H9 (cell line): Measurements from ENCODE around the gene CDH13. TPM values are rescaled to one million over a fixed set of nuclear protein-coding genes. Genes with fewer than 3 reads are reported as not detected.

Source experiments
- DNase-seq: peaks from one replicate; pipeline ENCODE4 v3.0.0-alpha.2; 2017
- H2AFZ ChIP-seq: one replicate; pipeline ENCODE4 v1.6.1; 2013; ENCODE audit warnings: mild to moderate bottlenecking, low read length, control low read depth, moderate library complexity
- H2AK5ac ChIP-seq: 2 replicates; pipeline ENCODE4 v1.6.1; 2013; ENCODE audit warnings: low read length, control low read depth, mixed read lengths; ENCODE audit not compliant: insufficient read length
- H2BK120ac ChIP-seq: one replicate; pipeline ENCODE4 v1.6.1; 2013; ENCODE audit warnings: low read depth, mild to moderate bottlenecking, low read length, control low read depth, inconsistent platforms; ENCODE audit not compliant: poor library complexity, severe bottlenecking
- H2BK12ac ChIP-seq: 2 replicates; pipeline ENCODE4 v1.6.1; 2013; ENCODE audit warnings: low read length, control low read depth, mixed read lengths, low read depth; ENCODE audit not compliant: insufficient read length
- H2BK15ac ChIP-seq: 2 replicates; pipeline ENCODE4 v1.6.1; 2013; ENCODE audit warnings: low read depth, low read length, control low read depth
- H2BK20ac ChIP-seq: one replicate; pipeline ENCODE4 v1.6.1; 2013; ENCODE audit warnings: low read depth, mild to moderate bottlenecking, low read length, control low read depth, inconsistent platforms; ENCODE audit not compliant: poor library complexity, severe bottlenecking
- H2BK5ac ChIP-seq: 2 replicates; pipeline ENCODE4 v1.6.1; 2013; ENCODE audit warnings: low read length, control low read depth, mixed read lengths; ENCODE audit not compliant: insufficient read length
- H3K14ac ChIP-seq: 2 replicates; pipeline ENCODE4 v1.6.1; 2013; ENCODE audit warnings: low read length, control low read depth; ENCODE audit not compliant: insufficient read depth
- H3K18ac ChIP-seq: 2 replicates; pipeline ENCODE4 v1.6.1; 2013; ENCODE audit warnings: low read depth, mild to moderate bottlenecking, mixed read lengths, low read length, control low read depth; ENCODE audit not compliant: insufficient read length
- H3K23ac ChIP-seq: 2 replicates; pipeline ENCODE4 v1.6.1; 2013; ENCODE audit warnings: low read length, control low read depth, mixed read lengths, low read depth; ENCODE audit not compliant: insufficient read length
- H3K23me2 ChIP-seq: 2 replicates; pipeline ENCODE4 v1.6.1; 2013; ENCODE audit warnings: low read depth, mild to moderate bottlenecking, mixed read lengths, low read length, control low read depth; ENCODE audit not compliant: insufficient read length, poor library complexity, severe bottlenecking
- H3K27ac ChIP-seq: 2 replicates; pipeline ENCODE4 v1.5.1; 2013; ENCODE audit warnings: low read length, control low read depth, mixed read lengths, low read depth; ENCODE audit not compliant: insufficient read length
- H3K27me3 ChIP-seq: 2 replicates; pipeline ENCODE4 v1.6.1; 2013; ENCODE audit warnings: low read length, control low read depth, inconsistent platforms; ENCODE audit not compliant: insufficient read depth
- H3K4ac ChIP-seq: 2 replicates; pipeline ENCODE4 v1.6.1; 2013; ENCODE audit warnings: low read depth, mild to moderate bottlenecking, control low read depth, inconsistent platforms, low read length, moderate library complexity
- H3K4me1 ChIP-seq: 2 replicates; pipeline ENCODE4 v1.6.1; 2013; ENCODE audit warnings: low read length, control low read depth, inconsistent platforms; ENCODE audit not compliant: insufficient read depth
- H3K4me2 ChIP-seq: 2 replicates; pipeline ENCODE4 v1.6.1; 2013; ENCODE audit warnings: low read length, control low read depth, mixed read lengths; ENCODE audit not compliant: insufficient read length, insufficient read depth
- H3K56ac ChIP-seq: 2 replicates; pipeline ENCODE4 v1.6.1; 2013; ENCODE audit warnings: low read depth, mild to moderate bottlenecking, mixed read lengths, low read length, control low read depth; ENCODE audit not compliant: insufficient read length
- H3K79me1 ChIP-seq: 2 replicates; pipeline ENCODE4 v1.6.1; 2013; ENCODE audit warnings: low read depth, mild to moderate bottlenecking, moderate library complexity, low read length, control low read depth, inconsistent platforms; ENCODE audit not compliant: insufficient read depth, poor library complexity, severe bottlenecking
- H3K79me2 ChIP-seq: 2 replicates; pipeline ENCODE4 v1.6.1; 2013; ENCODE audit warnings: low read length, control low read depth, inconsistent platforms; ENCODE audit not compliant: insufficient read depth
- H3K9ac ChIP-seq: 2 replicates; pipeline ENCODE4 v1.6.1; 2013; ENCODE audit warnings: low read length, control low read depth, mixed read lengths; ENCODE audit not compliant: insufficient read length; ENCODE audit errors: extremely low read depth
- H3K9me3 ChIP-seq: one replicate; pipeline ENCODE4 v1.6.1; 2013; ENCODE audit warnings: low read depth, low read length, inconsistent platforms; ENCODE audit not compliant: control insufficient read depth
- H3T11ph ChIP-seq: one replicate; pipeline ENCODE4 v1.6.1; 2013; ENCODE audit warnings: mild to moderate bottlenecking, low read length, control low read depth, inconsistent platforms
- H4K20me1 ChIP-seq: one replicate; pipeline ENCODE4 v1.6.1; 2013; ENCODE audit not compliant: control insufficient read depth, insufficient read length, insufficient read depth
- H4K5ac ChIP-seq: 2 replicates; pipeline ENCODE4 v1.6.1; 2013; ENCODE audit warnings: low read depth, mild to moderate bottlenecking, mixed read lengths, low read length, control low read depth; ENCODE audit not compliant: insufficient read length
- H4K8ac ChIP-seq: replicated peaks from 2 replicates; pipeline ENCODE4 v1.6.1; 2013; ENCODE audit warnings: low read length, control low read depth, mixed read lengths, low read depth; ENCODE audit not compliant: insufficient read length
- H4K91ac ChIP-seq: 2 replicates; pipeline ENCODE4 v1.6.1; 2013; ENCODE audit warnings: low read depth, mild to moderate bottlenecking, moderate library complexity, mixed read lengths, low read length, control low read depth; ENCODE audit not compliant: insufficient read length
- H3K27ac Mint-ChIP-seq, 3 experiments: 2 replicates in 2 of 3; 3 replicates in 1 of 3; pipeline ENCODE4 v1.8.0; 2020 to 2021; ENCODE audit warnings: mixed read lengths in 3 of 3, mild to moderate bottlenecking in 1 of 3, moderate library complexity in 1 of 3
- H3K27me3 Mint-ChIP-seq: 2 replicates; pipeline ENCODE4 v1.8.0; 2021; ENCODE audit warnings: low read depth, mild to moderate bottlenecking, moderate library complexity, mixed read lengths
- H3K36me3 Mint-ChIP-seq, 3 experiments: 2 replicates in 2 of 3; 3 replicates in 1 of 3; pipeline ENCODE4 v1.8.0; 2020 to 2021; ENCODE audit warnings: low read depth in 3 of 3, mixed read lengths in 3 of 3; ENCODE audit not compliant: insufficient read depth in 1 of 3
- H3K4me1 Mint-ChIP-seq, 2 experiments: 2 replicates each; pipeline ENCODE4 v1.8.0; 2020; ENCODE audit warnings: mixed read lengths in 2 of 2
- H3K4me3 Mint-ChIP-seq, 2 experiments: 2 replicates in 1 of 2; 3 replicates in 1 of 2; pipeline ENCODE4 v1.8.0; 2020 to 2021; ENCODE audit warnings: mild to moderate bottlenecking in 2 of 2, mixed read lengths in 2 of 2, moderate library complexity in 1 of 2
- H3K9me3 Mint-ChIP-seq, 2 experiments: 2 replicates in 1 of 2; 3 replicates in 1 of 2; pipeline ENCODE4 v1.8.0; 2020; ENCODE audit warnings: mild to moderate bottlenecking in 2 of 2, mixed read lengths in 2 of 2, moderate library complexity in 1 of 2
- WGBS: extraction: QIAGEN DNeasy Blood & Tissue Kit; methylation state at CpG from one replicate; pipeline ENCODE4 v1.1.7; 2013; ENCODE audit warnings: missing lambda C conversion rate, low lambda C conversion rate, mixed read lengths; ENCODE audit not compliant: insufficient read length; ENCODE audit errors: extremely low coverage; 5-methylcytosine and 5-hydroxymethylcytosine counted together
- total RNA-seq: library from RNA; stranded (reverse); gene quantifications from 2 replicates; pipeline ENCODE4 v1.2.1, GENCODE V29; 2021
- TF ChIP-seq, protein P1 (sequence below): fragments of 200-600 bp; sonication (generic); conservative IDR thresholded peaks from 3 replicates; pipeline ENCODE4 v1.8.0; 2021; ENCODE audit warnings: antibody characterized with exemption, mild to moderate bottlenecking

Gene CDH13
- total RNA-seq, 1 experiment from 2014 or later: 1.5 TPM

DNA sequence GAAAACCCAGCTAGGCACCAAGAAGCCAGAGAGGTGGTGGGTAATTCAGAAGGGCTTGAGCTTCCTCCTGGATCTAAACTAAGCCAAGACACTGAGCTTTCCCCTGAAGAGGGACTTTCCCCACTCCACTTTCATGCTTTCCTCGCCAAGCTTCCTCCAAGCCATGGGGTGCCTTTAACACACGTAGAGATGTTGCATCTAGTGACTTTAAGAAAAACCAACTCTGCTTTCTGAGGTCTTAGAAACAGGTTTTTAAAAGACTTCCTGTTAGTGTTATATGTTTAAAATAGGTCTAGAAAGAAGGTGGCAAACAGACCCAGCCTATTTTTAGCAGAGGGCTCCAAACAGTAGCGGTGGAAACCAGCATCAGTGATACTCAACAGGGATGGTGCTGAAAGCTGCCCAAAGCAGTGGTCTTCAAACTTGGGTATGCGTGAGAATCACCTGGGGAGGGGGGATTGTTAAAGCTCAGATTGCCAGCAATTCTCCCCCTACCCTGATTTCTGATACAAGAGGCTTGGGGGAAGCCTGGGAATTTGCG lies 585.6 kb downstream of the CDH13 start:
- no peak overlapping the region for H2BK15ac ChIP-seq

More for the DNA sequence above, 585.6 kb downstream of the CDH13 start:
- H3K9me3 ChIP-seq: no peaks in the 10 kb centered on the region
- H3K36me3 Mint-ChIP-seq: peaks cover 4 to 9% (median 5%) of the 10 kb centered on the region in 3 experiments; a peak in 3 of 7 replicates
- no peak overlapping the region for H3K18ac ChIP-seq
- TF ChIP-seq, protein P1, sequence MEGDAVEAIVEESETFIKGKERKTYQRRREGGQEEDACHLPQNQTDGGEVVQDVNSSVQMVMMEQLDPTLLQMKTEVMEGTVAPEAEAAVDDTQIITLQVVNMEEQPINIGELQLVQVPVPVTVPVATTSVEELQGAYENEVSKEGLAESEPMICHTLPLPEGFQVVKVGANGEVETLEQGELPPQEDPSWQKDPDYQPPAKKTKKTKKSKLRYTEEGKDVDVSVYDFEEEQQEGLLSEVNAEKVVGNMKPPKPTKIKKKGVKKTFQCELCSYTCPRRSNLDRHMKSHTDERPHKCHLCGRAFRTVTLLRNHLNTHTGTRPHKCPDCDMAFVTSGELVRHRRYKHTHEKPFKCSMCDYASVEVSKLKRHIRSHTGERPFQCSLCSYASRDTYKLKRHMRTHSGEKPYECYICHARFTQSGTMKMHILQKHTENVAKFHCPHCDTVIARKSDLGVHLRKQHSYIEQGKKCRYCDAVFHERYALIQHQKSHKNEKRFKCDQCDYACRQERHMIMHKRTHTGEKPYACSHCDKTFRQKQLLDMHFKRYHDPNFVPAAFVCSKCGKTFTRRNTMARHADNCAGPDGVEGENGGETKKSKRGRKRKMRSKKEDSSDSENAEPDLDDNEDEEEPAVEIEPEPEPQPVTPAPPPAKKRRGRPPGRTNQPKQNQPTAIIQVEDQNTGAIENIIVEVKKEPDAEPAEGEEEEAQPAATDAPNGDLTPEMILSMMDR: no peak
- no peaks in the 10 kb centered on the region for H3K79me1 ChIP-seq
- no peak for DNase-seq
- no peak overlapping the region for H2BK12ac ChIP-seq
- no peak overlapping the region for H3K9ac ChIP-seq
- no peak overlapping the region for H2AFZ ChIP-seq
- no peak overlapping the region for H3K56ac ChIP-seq
- WGBS: no CpG with 5 or more reads among the region's 5 CpGs
- H4K5ac ChIP-seq: no peak overlapping the region
- H3K27me3 Mint-ChIP-seq: peaks cover 2% of the 10 kb centered on the region; the same call in 1 of the 2 replicates
- H2AK5ac ChIP-seq: no peak overlapping the region
- H3K23me2 ChIP-seq: no peaks in the 10 kb centered on the region
- no peak overlapping the region for H3K4me2 ChIP-seq
- no peaks in the 10 kb centered on the region for H3K27me3 ChIP-seq
- H3K79me2 ChIP-seq: no peaks in the 10 kb centered on the region
- no peak overlapping the region for H3K27ac ChIP-seq
- H4K8ac ChIP-seq: no peak overlapping the region
- H2BK120ac ChIP-seq: no peak overlapping the region
- no peak overlapping the region for H4K91ac ChIP-seq
- no peak overlapping the region for H3T11ph ChIP-seq
- H3K4me1 ChIP-seq: peaks cover 4% of the 10 kb centered on the region
- no peaks in the 10 kb centered on the region for H4K20me1 ChIP-seq
- H3K9me3 Mint-ChIP-seq: peaks cover 6 to 8% of the 10 kb centered on the region in 2 experiments; a peak in 3 of 5 replicates
- H2BK20ac ChIP-seq: no peak overlapping the region
- H3K14ac ChIP-seq: no peak overlapping the region
- H3K23ac ChIP-seq: no peak overlapping the region
- H3K27ac Mint-ChIP-seq: no peak overlapping the region; a peak in 1 of 7 replicates
- H2BK5ac ChIP-seq: no peak overlapping the region
- peaks cover 10 to 13% of the 10 kb centered on the region in 2 experiments for H3K4me1 Mint-ChIP-seq
- no peak overlapping the region for H3K4ac ChIP-seq
- H3K4me3 Mint-ChIP-seq: no peak overlapping the region
